Stimulated activated CD4-positive, alpha-beta T cell treated with anti-CD3 and anti-CD28 coated beads, TNF-alpha, amount 100 ng/mL, for 48 hours (primary cell): ENCODE results near the gene MYO7A.
A peak's percentile ranks its signal among the peaks of the same experiment; 100 is the strongest.

Source experiments
- DNase-seq, 3 donors: peaks; one replicate each; pipeline ENCODE4 v3.0.0-alpha.2; 2020; ENCODE audit warnings: low read depth in 3 of 3

The MYO7A gene

DNA sequence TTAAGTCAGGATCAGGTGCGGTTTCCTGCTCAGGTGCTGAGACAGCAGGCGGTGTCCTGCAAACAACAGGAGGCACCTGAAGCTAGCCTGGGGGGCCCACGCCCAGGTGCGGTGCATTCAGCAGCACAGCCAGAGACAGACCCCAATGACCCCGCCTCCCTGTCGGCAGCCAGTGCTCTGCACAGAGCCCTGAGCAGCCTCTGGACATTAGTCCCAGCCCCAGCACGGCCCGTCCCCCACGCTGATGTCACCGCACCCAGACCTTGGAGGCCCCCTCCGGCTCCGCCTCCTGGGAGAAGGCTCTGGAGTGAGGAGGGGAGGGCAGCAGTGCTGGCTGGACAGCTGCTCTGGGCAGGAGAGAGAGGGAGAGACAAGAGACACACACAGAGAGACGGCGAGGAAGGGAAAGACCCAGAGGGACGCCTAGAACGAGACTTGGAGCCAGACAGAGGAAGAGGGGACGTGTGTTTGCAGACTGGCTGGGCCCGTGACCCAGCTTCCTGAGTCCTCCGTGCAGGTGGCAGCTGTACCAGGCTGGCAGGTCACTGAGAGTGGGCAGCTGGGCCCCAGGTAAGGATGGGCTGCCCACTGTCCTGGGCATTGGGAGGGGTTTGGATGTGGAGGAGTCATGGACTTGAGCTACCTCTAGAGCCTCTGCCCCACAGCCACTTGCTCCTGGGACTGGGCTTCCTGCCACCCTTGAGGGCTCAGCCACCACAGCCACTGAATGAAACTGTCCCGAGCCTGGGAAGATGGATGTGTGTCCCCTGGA lies at the start of gene MYO7A:
MYO7A (plus strand) TSS at position 327 of the 772 bp plus-strand sequence. CDS start 2,389 bp downstream, outside the sequence.
- DNase-seq: no peak

DNA sequence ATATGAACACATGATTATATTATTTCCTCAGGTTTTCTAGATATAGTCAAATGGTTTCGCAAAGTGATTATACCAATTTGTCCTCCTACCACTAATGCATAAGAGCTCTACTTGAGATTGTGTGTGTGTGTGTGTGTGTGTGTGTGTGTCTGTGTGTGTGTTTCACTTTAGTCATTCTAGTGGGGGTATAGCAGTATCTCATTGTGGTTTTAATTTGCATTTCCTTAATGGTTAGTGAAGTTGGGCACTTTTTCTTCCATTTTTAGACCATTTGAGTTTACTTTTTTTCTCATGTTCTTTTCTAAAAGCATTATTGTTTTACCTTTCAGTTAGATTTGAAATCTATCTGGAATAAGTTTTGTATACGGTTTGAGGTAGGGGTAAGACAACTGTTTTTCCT lies 48.4 kb upstream of the MYO7A start:
- no peak for DNase-seq

DNA sequence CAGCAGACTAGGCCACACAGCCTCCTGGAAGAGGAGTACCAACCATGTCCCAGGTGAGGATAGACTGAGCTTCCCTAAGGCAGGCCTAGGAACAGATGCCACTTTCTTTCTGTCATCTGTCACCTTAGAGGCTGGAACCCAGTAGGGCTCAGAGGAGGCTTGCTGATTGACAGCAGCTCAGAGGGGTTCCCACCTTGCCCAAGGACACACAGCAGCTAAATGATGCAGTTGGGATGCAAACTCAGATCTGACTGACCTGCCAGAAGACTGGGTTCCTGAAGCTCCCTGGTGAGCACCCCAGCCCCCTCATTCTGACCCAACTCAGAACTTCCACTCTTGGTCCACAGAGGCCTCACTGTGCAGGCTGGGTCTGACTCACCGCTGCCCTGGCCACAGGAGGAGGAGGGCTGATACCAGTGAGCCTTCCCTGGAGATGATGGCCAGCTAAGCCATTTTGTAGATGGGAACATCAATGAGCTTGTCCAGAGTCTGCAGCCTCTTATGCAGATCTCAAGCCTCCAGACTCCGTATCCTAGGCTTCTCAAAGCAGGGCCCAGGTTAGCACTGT lies 47.3 kb upstream of the MYO7A start:
- DNase-seq: no peak

DNA sequence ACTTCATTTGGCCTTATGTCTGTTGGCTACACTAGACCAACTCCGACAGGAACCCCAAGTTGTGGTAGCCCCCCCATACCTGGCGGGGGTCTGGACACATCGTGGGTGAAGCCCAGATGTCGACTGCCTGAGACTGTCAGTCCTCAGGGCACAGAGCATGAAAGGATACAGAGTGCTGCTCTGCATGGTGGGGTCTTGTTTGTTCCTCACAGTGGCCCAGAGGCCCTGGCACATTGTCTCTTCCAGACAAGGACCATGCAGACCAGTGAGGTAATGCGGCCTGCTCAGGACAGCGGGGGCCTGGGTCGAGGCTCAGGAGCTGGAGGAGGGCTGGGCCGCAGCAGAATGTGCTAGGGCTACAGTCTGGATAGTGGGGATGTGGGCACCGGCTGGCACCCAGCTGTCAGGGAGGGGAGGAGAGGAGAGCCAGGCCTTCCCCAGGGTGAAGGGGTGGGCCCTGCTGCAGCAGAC lies 46.6 kb upstream of the MYO7A start:
- no peak for DNase-seq

DNA sequence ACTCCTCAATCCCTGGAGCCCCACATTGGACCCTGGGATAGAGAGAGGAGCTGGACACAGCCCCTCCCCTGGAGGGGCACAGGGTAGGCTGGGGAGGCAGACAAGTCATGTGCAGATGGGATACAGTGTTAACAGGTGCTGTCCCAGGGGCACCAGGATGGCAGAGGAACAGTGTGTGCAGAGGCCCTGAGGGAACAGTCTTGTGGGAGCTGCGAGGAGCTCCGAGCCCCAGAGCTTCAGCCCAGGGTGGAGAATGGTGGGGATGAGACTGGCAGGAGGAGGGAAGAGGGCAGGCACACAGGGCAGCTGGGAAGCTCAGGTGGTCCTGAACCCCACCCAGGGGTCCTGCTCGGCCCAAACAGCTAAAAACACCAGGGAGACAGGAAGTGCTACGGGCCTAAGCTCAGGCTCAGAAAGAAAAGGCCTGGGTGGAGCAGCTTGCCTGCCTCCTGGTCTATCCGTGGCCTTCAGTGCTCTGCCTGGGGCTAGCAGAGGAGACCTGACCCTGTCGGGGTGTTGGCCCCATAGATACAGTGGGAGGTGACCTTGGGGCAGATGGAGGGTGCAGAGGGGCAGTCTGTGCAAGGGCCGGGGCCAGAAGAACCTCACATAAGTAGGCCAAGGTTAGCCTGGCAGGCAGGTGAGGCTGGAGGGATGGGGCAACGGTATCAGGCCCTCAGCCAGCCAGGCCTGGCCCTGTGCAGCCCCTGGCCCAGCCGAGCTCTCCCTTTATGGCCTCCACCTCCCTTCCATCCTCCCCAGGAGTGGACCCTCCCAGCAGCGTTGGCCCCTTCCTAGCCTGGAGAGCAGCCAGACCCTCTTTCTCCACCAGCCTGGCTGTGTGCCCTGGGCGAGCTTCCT lies 45.8 kb upstream of the MYO7A start:
- no peak for DNase-seq

DNA sequence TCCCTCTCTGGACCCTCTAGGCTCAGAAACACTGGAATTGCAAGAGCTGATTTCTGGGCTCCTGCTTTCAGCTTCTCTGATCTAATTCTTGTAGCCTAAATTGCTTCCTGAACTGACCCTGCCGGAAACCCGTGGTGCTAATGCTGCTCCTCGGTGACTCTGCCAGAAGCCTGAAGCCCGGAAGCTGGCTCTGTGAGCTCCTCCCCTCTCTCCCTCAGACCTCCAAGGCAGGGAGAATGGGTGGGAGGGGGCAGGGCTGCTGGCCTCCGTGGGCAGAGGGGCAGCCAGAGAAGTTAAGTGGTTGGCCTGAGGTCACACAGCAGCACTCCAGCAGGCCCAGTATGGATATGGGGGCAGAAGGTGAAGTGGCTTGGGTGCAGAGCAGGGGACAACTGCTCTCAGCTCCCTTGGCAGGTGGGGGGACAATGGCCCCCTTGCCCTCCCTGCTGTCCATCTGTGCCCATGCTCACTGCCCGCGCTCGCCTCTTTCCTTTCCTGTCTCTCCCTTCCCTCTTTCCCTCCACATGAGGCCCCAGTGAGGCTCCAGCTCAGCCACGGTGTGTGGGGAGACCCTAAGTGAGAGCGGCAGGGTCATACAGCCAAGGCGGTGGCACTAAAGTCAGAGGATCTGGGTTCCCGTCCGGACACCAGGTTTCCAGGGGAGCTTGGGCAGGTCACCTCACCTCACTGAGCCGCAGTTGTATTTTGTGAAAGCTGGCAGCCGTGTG lies 45.0 kb upstream of the MYO7A start:
- peak in 1 of 3 donors; percentile 12 for DNase-seq

DNA sequence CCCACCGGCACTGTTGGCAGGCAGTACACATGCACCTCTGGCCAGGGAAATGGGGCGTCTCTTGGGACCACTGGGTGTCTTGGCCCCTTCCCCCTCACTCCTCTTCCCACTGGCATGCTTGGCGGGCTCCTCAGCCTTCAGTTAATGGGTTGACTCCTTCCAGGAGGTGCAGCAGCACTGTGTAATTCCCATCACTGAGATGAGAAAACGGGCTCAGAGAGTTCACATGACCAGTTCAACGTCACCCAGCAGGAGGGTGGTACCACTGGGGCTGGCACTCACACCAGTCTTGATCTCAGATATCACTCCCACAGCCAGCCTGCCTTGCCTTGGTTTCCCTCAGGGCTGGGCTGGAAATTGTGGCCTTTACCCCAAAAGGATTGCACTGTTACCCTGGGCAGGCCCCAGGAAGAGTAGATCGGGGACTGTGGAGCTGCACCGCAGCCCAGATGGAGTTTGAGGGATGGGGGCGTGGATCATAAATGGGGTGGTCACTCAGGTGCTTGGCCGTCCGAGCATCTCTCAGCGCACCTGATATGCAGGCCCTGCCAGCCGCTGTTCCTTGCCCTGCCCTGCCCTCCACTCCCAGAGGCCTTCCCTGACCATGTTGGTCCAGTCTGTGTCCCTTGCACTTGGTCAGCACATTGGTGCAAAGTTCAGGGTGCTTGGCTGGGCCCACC lies 44.3 kb upstream of the MYO7A start:
- DNase-seq: no peak

DNA sequence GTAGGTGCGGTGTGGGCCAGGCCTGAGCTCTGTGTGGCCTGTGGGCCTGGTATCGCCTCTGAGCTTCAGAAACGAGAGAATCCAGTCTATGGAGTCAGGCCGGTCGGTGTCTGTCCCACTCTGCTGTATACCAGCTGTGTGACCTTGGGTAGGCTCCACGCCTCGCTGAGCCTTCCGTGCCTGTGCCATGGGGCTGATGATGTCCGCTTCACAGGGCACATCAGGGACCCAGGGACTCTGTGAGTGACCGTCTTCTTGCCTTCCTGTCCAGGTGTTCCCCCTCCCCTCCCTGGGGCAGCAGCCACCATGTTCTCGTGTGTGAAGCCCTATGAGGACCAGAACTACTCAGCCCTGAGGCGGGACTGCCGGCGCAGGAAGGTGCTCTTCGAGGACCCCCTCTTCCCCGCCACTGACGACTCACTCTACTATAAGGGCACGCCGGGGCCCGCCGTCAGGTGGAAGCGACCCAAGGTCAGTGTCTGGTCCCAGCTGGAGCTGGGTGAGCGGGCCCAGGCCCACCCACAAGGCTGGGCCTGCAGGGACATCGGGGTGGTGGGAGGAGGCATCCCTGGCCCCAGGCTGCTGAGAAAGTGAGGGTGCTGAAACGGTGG lies 43.4 kb upstream of the MYO7A start:
- no peak for DNase-seq

DNA sequence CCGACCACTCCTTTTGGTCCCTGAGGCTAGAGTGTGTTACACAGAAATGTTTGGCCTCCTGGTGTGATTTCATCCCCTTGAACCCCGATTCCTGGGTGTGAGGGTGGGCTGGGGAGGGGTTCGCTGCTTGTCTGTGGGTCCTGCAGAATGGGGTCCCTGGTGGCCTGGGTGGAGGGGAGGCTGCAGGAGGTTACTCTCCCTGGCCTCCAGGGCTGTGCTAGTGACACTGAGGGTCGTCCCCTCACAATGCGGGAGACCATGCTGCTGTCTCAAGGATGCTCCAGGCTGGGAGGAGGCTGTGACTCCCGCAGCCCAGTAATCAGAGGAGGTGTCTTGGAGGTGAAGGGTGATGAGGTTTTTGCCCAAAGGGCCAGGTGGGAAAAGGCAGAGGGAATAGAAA lies 42.4 kb upstream of the MYO7A start:
- DNase-seq: no peak

DNA sequence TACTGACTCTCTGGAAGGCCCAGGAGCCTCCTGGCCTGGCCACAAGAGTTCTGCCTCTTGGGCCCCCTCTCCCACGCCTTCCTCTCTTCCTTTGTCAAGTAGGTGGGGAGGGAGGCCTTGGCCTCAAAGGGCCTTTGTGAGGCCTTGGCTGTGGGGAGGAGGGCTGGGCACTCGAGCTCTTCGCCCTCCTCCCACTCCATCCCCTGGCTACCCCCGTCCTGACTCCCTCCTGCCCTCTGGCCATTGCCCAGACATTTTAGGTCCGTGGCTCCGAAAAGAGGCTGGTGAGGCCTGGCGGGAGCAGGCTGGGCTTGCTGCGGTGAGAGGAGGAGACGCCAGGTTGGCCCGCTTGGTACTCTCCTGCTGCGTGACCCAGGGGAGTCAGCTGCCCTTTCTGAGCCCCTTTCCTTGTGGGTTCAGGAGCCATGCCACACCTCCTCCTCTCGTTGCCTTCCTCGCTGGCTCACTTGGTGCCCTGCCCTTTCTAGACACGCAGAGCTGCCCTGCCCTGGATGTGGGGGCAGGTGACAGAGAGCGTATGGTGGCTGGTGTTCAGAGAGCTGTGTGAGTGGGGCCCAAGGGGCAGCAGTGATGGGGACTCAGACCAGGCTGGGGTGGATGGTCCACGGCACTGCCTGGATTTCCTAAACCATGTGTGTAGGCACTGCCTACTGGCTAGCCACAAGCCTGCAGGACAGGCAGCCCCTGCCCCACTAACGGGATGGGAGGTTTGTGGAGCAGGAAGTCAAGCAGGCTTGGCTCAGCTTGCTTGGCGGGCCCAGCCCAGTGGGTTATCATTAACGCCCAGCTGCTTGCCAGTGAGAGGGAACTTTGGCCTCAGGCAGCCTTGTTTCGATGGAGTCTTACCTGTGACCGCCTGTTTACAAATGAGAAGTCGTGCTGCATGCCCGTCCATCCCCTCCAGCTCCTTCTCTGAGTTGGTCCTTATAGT lies 41.2 kb upstream of the MYO7A start:
- no peak for DNase-seq

DNA sequence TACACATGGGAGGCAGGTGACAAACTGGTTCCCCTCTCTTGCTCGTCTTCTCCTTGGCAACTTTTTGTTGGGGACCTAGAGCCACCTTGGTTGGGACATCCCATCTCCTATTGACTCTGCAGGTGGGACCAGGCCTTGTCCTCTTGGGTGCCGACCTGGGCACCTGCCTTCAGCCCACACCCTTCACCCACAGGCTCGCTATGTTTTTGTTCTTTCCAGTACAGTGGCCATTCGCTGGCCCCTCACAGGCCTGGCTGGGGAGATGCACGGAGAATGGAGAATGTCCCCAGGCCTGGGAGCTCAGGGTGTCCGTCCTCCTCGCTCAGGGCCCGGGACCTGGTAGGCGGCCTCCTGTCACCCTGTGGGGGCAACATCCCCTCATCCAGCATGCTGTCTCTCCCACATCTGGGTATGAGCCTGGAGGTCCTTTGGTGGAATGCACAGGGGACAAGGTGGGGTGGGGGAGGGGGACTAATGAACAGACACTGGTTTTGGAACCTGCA lies 40.3 kb upstream of the MYO7A start:
- DNase-seq: no peak

DNA sequence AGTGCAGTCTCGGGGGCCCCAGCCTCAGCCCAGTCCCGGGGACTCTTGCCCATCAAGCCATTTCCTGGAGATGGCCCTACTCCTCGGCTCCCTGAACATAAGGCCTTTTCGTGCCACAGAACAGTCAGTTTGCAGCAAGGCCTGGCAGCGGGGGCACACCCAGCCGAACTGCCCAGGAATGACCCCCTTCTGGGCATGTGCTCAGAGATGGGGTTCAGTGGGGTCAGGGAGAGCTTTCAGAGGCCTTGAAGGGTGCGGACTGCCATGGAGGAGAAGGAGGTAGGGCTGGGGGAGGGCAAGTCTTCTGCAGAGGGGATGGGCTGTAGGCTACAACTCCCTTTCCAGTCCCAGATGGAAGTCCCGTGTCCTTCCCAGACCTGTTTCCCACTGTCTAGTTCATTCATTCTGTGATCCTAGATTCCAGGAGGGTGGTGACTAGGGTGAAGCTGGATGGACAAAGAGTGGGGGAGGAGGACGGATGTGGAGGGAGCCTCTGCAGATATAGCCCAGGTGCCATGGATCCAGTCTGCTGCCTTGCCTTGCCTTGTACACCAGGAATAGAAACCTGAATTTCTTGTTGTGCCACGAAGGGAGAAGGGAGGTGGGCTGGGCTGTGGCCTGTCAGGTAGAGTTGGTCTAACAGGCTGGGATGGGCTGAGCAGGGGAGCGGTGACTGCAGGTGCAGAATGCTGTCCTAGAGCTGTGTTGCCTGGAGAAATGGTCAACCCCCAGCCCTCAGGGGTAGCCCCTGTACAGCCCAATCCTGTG lies 39.6 kb upstream of the MYO7A start:
- DNase-seq: no peak

DNA sequence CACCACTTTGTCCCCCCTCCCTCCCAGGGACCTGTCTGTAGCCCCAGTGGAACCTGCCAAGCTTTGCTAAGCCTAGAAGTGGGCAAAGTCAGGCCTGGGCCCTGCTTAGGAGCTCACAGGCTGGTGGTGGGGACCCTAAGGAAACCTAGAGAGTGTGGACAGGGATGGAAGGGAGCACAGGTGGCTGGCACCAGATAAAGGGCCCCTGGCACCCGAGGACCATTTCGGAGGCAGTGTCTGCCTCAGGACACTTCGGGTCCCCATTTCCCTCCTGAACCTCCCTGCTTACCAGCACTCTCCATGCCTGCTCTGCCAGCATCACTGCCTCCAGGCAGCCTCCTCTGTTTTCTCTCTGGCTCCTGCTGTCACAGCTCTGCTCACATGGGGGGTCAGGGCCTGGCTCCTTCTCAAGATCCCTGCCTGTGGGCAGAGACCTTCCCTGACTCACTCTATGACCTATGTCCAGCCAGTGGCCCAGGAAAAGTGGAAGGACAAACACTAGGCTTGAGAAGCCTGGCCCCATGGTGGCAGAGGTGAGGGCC lies 39.0 kb upstream of the MYO7A start:
- no peak for DNase-seq

DNA sequence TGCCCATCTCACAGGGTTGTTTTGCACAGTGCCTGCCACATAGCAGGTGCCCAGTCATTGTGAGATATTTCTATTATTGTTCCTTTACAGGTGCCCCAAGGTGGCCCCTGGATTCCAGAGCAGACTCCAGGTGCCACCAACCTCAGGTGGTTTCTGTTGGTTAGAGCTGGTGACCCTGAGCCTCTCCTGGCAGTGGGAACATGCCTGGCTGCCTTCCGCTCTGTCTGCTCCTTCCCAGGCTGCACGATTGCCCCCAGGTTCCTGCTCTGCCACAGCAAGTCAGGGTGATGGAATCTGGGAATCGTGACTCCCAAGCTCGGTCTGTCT lies 38.0 kb upstream of the MYO7A start:
- no peak for DNase-seq

DNA sequence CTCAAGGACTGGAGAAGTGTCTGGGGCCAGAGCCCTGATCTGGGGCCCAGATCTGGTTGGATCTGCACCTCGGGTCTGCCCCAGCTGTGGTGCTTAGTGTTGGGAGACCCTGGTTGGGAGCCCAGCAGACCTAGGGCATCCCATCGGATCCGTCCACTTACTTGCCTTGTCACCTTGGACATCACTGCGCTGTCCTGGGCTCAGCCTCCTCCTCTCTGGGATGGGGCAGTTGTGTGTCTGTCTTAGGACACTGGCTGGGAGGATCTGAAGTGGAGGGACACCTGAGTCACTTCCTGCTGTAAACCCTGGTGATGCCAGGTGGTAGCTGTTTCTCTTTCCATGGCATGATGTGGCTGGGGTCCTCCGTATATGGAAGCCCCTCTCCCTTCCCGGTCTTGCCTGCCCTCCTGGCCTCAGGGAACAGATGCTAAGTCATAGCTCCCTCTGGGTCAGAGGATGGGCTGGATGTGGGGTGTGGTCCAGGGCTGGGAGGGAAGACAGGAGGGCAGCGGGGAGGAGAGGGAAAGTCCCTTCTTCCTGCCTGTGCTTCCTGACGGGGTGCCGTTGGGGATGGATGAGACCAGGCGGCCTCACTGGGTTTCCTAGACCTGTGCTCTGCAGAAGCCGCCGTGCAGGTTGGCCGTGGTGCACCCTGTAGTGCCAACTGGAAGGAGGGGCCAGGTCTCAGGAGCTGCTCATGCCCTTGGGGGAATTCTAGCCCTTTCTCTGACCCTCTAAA lies 37.5 kb upstream of the MYO7A start:
- no peak for DNase-seq

DNA sequence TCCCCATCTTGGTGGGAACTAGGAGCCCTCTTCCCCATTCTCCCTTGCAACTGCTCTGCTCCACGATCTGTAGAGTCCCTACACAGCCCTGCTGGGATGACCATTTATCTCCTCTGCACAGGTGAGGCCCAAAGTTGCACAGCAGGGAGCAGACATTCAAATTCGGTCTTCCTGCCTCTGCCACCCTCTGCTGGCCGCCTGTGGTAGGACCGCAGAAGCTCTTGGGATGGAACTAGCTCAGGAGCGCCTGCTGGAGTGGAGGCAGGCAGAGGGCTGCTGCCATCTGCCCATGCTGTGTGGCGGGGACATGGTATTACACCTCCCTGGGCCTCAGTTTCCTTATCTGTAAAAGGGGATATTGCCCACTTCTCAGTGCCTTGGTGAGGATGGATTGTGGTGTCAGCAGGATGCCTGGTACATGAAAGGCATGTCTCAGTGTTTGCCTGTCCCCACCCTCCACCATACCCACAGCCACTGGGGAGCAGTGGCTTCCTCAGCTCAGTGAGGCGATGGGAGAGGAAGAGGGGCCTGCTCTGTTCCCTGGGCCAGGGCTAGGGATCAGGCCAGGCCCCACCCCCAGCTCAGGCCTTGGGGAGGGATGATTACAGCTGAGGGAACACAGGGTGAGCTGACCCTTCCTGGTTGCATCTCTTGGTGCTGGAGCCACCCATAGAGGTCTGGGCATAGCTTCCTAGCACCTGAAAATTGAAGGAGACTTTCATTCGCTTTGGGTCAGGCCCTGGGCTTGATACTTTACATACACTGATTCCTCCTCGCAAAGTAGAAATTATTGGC lies 36.7 kb upstream of the MYO7A start:
- peak; percentile 56 to 66 (median 60) for DNase-seq

DNA sequence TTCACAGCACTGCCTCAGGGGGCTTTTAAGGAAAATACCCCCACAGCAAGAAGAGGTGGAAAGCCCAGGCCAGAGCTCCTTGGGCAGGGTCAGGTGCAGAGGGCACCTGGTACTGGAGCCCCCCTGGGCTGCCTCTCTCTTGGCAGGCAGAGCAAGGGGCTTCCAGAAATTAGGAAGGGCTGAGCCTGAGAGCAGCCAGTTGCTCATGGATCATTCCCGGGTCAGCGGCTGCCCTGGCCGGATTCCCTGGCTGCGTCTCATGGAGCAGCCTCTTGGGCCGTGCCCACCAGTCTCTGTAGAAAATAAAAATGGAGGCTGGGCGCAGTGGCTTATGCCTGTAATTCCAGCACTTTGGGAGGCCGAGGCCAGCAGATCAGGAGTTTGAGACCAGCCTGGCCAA lies 35.7 kb upstream of the MYO7A start:
- DNase-seq: no peak
